Activated CD8-positive, alpha-beta T cell treated with anti-CD3 and anti-CD28 coated beads for 36 hours (primary cell): ENCODE results near the gene MUC4. TPM values are rescaled to one million over a fixed set of nuclear protein-coding genes. Genes with fewer than 3 reads are reported as not detected.
"Not testable (repeated sequence)": the region's sequence is repeated elsewhere in the genome, so short reads cannot be mapped to it uniquely, and the experiment has no call there.

Experiments used
- ATAC-seq: fragments of 200-7000 bp; cut with Tn5 transposase; one replicate; pipeline ENCODE4 v1.10.0; 2021; ENCODE audit warnings: mild to moderate bottlenecking, moderate library complexity
- CTCF ChIA-PET: fragments of 350-600 bp; sonication (Branson Sonifier 250); formaldehyde crosslinking; loops from one replicate; lab custom pipeline; 2021; ENCODE audit warnings: antibody characterized with exemption; lab: Charles Lee
- POLR2A ChIA-PET: fragments of 350-600 bp; sonication (Branson Sonifier 250); formaldehyde crosslinking; loops from one replicate; lab custom pipeline; 2021; ENCODE audit warnings: antibody characterized with exemption; lab: Charles Lee
- DNase-seq: peaks from one replicate; pipeline ENCODE4 v3.0.0-alpha.2; 2020
- H3K27ac Mint-ChIP-seq: one replicate; pipeline ENCODE4 v1.8.0; 2021; ENCODE audit warnings: mild to moderate bottlenecking, mixed read lengths
- H3K27me3 Mint-ChIP-seq: one replicate; pipeline ENCODE4 v1.8.0; 2021; ENCODE audit warnings: mixed read lengths
- H3K36me3 Mint-ChIP-seq: one replicate; pipeline ENCODE4 v1.8.0; 2021; ENCODE audit warnings: low read depth, mixed read lengths
- H3K4me1 Mint-ChIP-seq: one replicate; pipeline ENCODE4 v1.8.0; 2021; ENCODE audit warnings: low read depth, mixed read lengths
- H3K4me3 Mint-ChIP-seq: one replicate; pipeline ENCODE4 v1.8.0; 2021; ENCODE audit warnings: mild to moderate bottlenecking, moderate library complexity, mixed read lengths
- H3K9me3 Mint-ChIP-seq: one replicate; pipeline ENCODE4 v1.8.0; 2021; ENCODE audit warnings: mixed read lengths
- CTCF ChIP-seq: fragments of 200-600 bp; IDR thresholded peaks from one replicate; pipeline ENCODE4 v1.8.0; 2022; ENCODE audit warnings: antibody characterized with exemption, mild to moderate bottlenecking
- intact Hi-C: fragments of 100-400 bp; cut with micrococcal nuclease; formaldehyde crosslinking; loops from one replicate; pipeline ENCODE4 v1.10.0; 2022
- total RNA-seq, 2 experiments: library from RNA; stranded (reverse); gene quantifications; one replicate each; pipeline ENCODE4 v1.2.3, GENCODE V29; 2021

Gene MUC4
- total RNA-seq, 2 experiments from 2014 or later: 0.20 to 0.31 TPM

GRCh38 chr3:195715134-195715533, 96.6 kb downstream of the MUC4 start:
- Mint-ChIP-seq H3K9me3 (no peaks in the 10 kb centered on the region), H3K4me3 (no peak overlapping the region), H3K4me1 (peaks cover 5% of the 10 kb centered on the region), H3K27ac (no peak overlapping the region), H3K36me3 (peaks cover 6% of the 10 kb centered on the region), H3K27me3 (peaks cover 1% of the 10 kb centered on the region)
- intact Hi-C loops: no loop called here
- ChIA-PET POLR2A (interaction anchor here (0.6 to 1.1 kb wide), 2 partner anchors 8 to 16 kb away, joined by 3 to 5 read pairs; no protein-coding TSS in a partner anchor), CTCF (interaction anchor here (0.9 to 1.7 kb wide), 4 partner anchors 14 to 135 kb away, joined by 3 to 7 read pairs (median 3); no protein-coding TSS in a partner anchor)
- ATAC-seq (no peak), DNase-seq (no peak)
- TF ChIP-seq CTCF: no peak

DNA sequence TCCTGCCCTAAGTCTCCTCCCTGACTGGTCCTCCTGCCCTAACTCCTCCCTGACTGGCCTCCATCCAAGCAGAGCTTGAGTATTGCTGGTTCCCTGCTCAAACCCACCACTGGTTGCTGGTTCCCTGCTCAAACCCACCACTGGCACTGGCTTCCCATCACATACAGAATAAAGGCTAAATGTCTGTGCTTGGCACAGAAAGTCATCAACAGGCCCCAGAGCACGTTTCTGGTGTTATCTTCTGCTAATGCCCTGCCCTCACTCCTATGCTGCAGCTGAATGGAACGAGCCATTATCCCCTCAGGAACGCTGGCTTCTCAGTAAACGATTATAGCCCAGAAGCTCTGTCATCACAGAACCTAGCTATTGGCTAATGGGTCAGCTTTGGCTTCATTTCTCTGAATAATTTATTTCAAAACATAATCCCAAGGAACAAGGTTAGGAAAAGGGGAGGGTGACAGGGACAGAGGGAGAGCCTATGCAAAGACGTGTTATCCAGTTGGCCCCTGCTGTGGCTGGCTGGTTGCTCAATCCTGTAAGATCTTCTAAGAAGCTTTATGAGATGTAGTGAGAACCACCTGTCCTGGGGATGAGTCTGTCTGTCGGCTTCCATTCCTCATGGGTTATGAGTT, 97.2 kb downstream of the MUC4 start:
- H3K4me1 Mint-ChIP-seq: peaks cover 5% of the 10 kb centered on the region
- DNase-seq (no peak), ATAC-seq (no peak)
- H3K4me3 Mint-ChIP-seq: no peak overlapping the region
- no peaks in the 10 kb centered on the region for H3K9me3 Mint-ChIP-seq
- no peak overlapping the region for H3K27ac Mint-ChIP-seq
- H3K36me3 Mint-ChIP-seq: peaks cover 6% of the 10 kb centered on the region
- ChIA-PET CTCF (interaction anchor here (0.9 to 1.7 kb wide), 4 partner anchors 14 to 136 kb away, joined by 3 to 7 read pairs (median 3); no protein-coding TSS in a partner anchor), POLR2A (interaction anchor here (0.6 to 1.1 kb wide), 2 partner anchors 7 to 16 kb away, joined by 3 to 5 read pairs; no protein-coding TSS in a partner anchor)
- H3K27me3 Mint-ChIP-seq: peaks cover 1% of the 10 kb centered on the region
- TF ChIP-seq CTCF: no peak
- intact Hi-C loops: no loop called here

GRCh38 chr3:195713150-195713549, 98.6 kb downstream of the MUC4 start:
- H3K36me3 Mint-ChIP-seq, H3K27me3 Mint-ChIP-seq, POLR2A ChIA-PET, CTCF ChIA-PET, H3K27ac Mint-ChIP-seq, H3K4me3 Mint-ChIP-seq, H3K4me1 Mint-ChIP-seq, ATAC-seq, H3K9me3 Mint-ChIP-seq, DNase-seq, intact Hi-C loops: not testable (repeated sequence)

DNA sequence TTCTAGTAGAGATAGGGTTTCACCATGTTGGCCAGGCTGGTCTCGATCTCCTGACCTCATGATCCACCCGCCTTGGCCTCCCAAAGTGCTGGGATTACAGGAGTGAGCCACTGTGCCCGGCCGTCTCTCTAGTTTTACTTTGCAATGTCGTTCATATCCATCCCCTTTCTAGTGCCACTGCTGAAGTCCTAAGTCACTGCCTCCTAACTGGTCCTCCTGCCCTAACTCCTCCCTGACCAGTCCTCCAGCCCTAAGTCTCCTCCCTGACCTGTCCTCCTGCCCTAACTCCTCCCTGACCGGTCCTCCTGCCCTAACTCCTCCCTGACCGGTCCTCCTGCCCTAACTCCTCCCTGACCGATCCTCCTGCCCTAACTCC, 99.2 kb downstream of the MUC4 start:
- intact Hi-C loops, H3K36me3 Mint-ChIP-seq, CTCF ChIA-PET, H3K27ac Mint-ChIP-seq, H3K4me3 Mint-ChIP-seq, H3K27me3 Mint-ChIP-seq, DNase-seq, H3K4me1 Mint-ChIP-seq, POLR2A ChIA-PET, H3K9me3 Mint-ChIP-seq: not testable (repeated sequence)
- ATAC-seq: peak; percentile 23

GRCh38 chr3:195711813-195712534, 99.8 kb downstream of the MUC4 start:
- POLR2A ChIA-PET: interaction anchor here (0.6 kb wide), 1 partner anchor 13 kb away, joined by 3 read pairs; no protein-coding TSS in a partner anchor
- CTCF ChIA-PET: no interaction called here
- ATAC-seq (peak; percentile 45), DNase-seq (no peak)
- no peak for TF ChIP-seq CTCF
- Mint-ChIP-seq H3K4me1 (peaks cover 5% of the 10 kb centered on the region), H3K4me3 (no peak overlapping the region), H3K27ac (no peak overlapping the region), H3K36me3 (peaks cover 6% of the 10 kb centered on the region), H3K27me3 (no peaks in the 10 kb centered on the region), H3K9me3 (no peaks in the 10 kb centered on the region)
- intact Hi-C loops: no loop called here

DNA sequence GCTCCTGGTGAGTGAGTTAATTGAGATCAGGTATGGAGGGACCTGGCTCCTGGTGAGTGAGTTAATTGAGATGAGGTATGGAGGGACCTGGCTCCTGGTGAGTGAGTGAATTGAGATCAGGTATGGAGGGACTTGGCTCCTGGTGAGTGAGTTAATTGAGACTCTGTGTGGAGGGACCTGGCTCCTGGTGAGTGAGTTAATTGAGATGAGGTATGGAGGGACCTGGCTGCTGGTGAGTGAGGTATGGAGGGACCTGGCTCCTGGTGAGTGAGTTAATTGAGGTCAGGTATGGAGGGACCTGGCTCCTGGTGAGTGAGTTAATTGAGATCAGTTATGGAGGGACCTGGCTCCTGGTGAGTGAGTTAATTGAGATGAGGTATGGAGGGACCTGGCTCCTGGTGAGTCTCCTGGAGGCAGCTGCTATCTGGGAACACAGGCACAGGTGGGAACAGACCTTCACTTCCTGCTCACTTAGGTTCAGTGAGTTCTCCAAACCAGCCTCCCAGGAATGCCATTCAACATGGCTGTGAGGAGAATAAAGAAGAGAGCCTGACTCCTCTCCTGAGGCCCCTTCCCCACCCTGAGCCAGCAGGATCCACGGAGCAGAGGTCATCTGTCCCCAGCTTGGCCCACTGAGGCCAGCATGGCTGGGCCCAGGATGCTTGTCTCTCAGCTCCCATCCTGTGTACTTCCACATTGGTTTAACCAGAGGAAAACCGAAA, 100.5 kb downstream of the MUC4 start:
- not testable (repeated sequence) for H3K27ac Mint-ChIP-seq

GRCh38 chr3:195710126-195710905, 101.4 kb downstream of the MUC4 start:
- H3K27ac Mint-ChIP-seq, H3K27me3 Mint-ChIP-seq, H3K9me3 Mint-ChIP-seq, intact Hi-C loops, H3K36me3 Mint-ChIP-seq, CTCF ChIA-PET, DNase-seq, H3K4me3 Mint-ChIP-seq, ATAC-seq, H3K4me1 Mint-ChIP-seq: not testable (repeated sequence)
- POLR2A ChIA-PET: interaction anchor here (0.9 kb wide), 1 partner anchor 9 kb away, joined by 3 read pairs; no protein-coding TSS in a partner anchor

More for the DNA sequence above, 100.5 kb downstream of the MUC4 start:
- CTCF ChIA-PET, DNase-seq, ATAC-seq, H3K4me3 Mint-ChIP-seq, H3K4me1 Mint-ChIP-seq, intact Hi-C loops, H3K9me3 Mint-ChIP-seq, H3K27me3 Mint-ChIP-seq, H3K36me3 Mint-ChIP-seq: not testable (repeated sequence)
- POLR2A ChIA-PET: interaction anchor here (0.6 kb wide), 1 partner anchor 12 kb away, joined by 3 read pairs; no protein-coding TSS in a partner anchor
